Upper lobe of left lung (tissue), 4 donors: ENCODE measurements around the gene BRI3BP.

ENCODE experiments used
- CTCF ChIP-seq, 6 experiments: fragments of 450-650 bp in 4 of 6; fragments of 200-600 bp in 2 of 6; sonication (generic) in 2 of 6; IDR thresholded peaks; one replicate each; pipeline ENCODE4 v1.5.1; 2016 to 2019; ENCODE audit warnings: antibody characterized with exemption in 6 of 6
- POLR2A ChIP-seq, 4 donors: fragments of 450-650 bp; IDR thresholded peaks; one replicate each; pipeline ENCODE4 v1.5.1; 2016 to 2017; ENCODE audit warnings: antibody characterized with exemption in 4 of 4, mild to moderate bottlenecking in 2 of 4
- POLR2AphosphoS5 ChIP-seq, 2 donors: sonication (generic); formaldehyde crosslinking; IDR thresholded peaks; one replicate each; pipeline ENCODE4 v1.5.1; 2017; ENCODE audit warnings: antibody characterized with exemption in 2 of 2

GRCh38 chr12:124949066-124949465 is 44.4 kb upstream of the BRI3BP start:
- TF ChIP-seq CTCF (IDR thresholded peaks at IDR 0.05), result no peak
- TF ChIP-seq POLR2AphosphoS5 (IDR thresholded peaks at IDR 0.05), result no peak
- TF ChIP-seq POLR2A (IDR thresholded peaks at IDR 0.05), result no peak
